DMS114 treated with DMSO at 0.1 percent for 48 hours (cell line): ENCODE results near the gene DMD.
"Not testable (repeated sequence)": the region's sequence is repeated elsewhere in the genome, so short reads cannot be mapped to it uniquely, and the experiment has no call there.

ENCODE experiments used
- DNase-seq: peaks from one replicate; lab custom pipeline; 2025; ENCODE audit not compliant: unreplicated experiment; lab: John Stamatoyannopoulos, UW

The DMD gene

GRCh38 chrX:32867781-32868523, 343.4 kb downstream of the DMD start:
- no peak for DNase-seq

- no peak for DNase-seq
Observed at GRCh38 chrX:32852203-32852602, 359.1 kb downstream of the DMD start.

GRCh38 chrX:32851556-32851955, 359.8 kb downstream of the DMD start:
- no peak for DNase-seq

- DNase-seq, result no peak
Observed at GRCh38 chrX:32847921-32848320, 363.4 kb downstream of the DMD start.

- DNase-seq, result no peak
Observed at GRCh38 chrX:32842053-32842452, 369.3 kb downstream of the DMD start.

GRCh38 chrX:32839781-32840180, 371.6 kb downstream of the DMD start:
- DNase-seq, result no peak

- DNase-seq, result no peak
Observed at GRCh38 chrX:32825009-32825408, 386.3 kb downstream of the DMD start.

GRCh38 chrX:32804034-32804433, 407.3 kb downstream of the DMD start:
- no peak for DNase-seq

GRCh38 chrX:32798990-32799389, 412.4 kb downstream of the DMD start:
- DNase-seq, result no peak

- no peak for DNase-seq
Observed at GRCh38 chrX:32788936-32789335, 422.4 kb downstream of the DMD start.

GRCh38 chrX:32780109-32780508, 431.2 kb downstream of the DMD start:
- DNase-seq, result no peak

- DNase-seq, result no peak
Observed at GRCh38 chrX:32778965-32779364, 432.4 kb downstream of the DMD start.

GRCh38 chrX:32774966-32775365, 436.4 kb downstream of the DMD start:
- no peak for DNase-seq

GRCh38 chrX:32749070-32749469, 462.3 kb downstream of the DMD start:
- no peak for DNase-seq

- DNase-seq, result no peak
Observed at GRCh38 chrX:32745323-32745722, 466.0 kb downstream of the DMD start.

- no peak for DNase-seq
Observed at GRCh38 chrX:32744921-32745320, 466.4 kb downstream of the DMD start.

GRCh38 chrX:32741910-32742309, 469.4 kb downstream of the DMD start:
- DNase-seq, result no peak

GRCh38 chrX:32708542-32708941, 502.8 kb downstream of the DMD start:
- no peak for DNase-seq

GRCh38 chrX:32705385-32705784, 506.0 kb downstream of the DMD start:
- DNase-seq, result not testable (repeated sequence)

- DNase-seq, result no peak
Observed at GRCh38 chrX:32687379-32687778, 524.0 kb downstream of the DMD start.

- no peak for DNase-seq
Observed at GRCh38 chrX:32678487-32678886, 532.9 kb downstream of the DMD start.

GRCh38 chrX:32673193-32673592, 538.2 kb downstream of the DMD start:
- DNase-seq, result no peak

GRCh38 chrX:32662516-32662915, 548.8 kb downstream of the DMD start:
- DNase-seq, result no peak
